ENCODE measurements around the gene L3MBTL2.

L3MBTL2 gene

GRCh38 chr22:41260871-41261270, 55.8 kb downstream of the L3MBTL2 start:
- Histone ChIP-seq H2AFZ (ENCODE audit: low read depth, low read length, severe bottlenecking) (no peak overlapping the region), H3K36me3 (ENCODE audit: low read length) (peaks cover 4% of the 10 kb centered on the region; the same call in 1 of the 2 replicates), H3K9ac (ENCODE audit: low read length) (no peak overlapping the region), H4K20me1 (ENCODE audit: low read depth, low read length) (no peaks in the 10 kb centered on the region), H3K4me3 (ENCODE audit: insufficient read depth, low read length, poor library complexity, severe bottlenecking) (no peak overlapping the region), H3K79me2 (ENCODE audit: insufficient read depth, low read length) (no peaks in the 10 kb centered on the region), H3K9me3 (ENCODE audit: insufficient read depth, low read length) (no peaks in the 10 kb centered on the region), H3K27ac (ENCODE audit: low read depth, low read length) (no peak overlapping the region), H3F3A (ENCODE audit: insufficient read depth) (no peaks in the 10 kb centered on the region), H3K9me2 (replicated peaks; ENCODE audit: insufficient read depth, low read length) (no peaks in the 10 kb centered on the region), H3K27me3 (ENCODE audit: low read length) (no peaks in the 10 kb centered on the region), H3K4me2 (ENCODE audit: low read depth, low read length, poor library complexity, severe bottlenecking) (no peak overlapping the region)
- TF ChIP-seq EZH2phosphoT487 (conservative IDR thresholded peaks at IDR 0.05; ENCODE audit: low read length), result no peak
- no peak for TF ChIP-seq CTCF (IDR thresholded peaks at IDR 0.05; ENCODE audit: insufficient read depth, low read length, poor library complexity, severe bottlenecking)

DNA sequence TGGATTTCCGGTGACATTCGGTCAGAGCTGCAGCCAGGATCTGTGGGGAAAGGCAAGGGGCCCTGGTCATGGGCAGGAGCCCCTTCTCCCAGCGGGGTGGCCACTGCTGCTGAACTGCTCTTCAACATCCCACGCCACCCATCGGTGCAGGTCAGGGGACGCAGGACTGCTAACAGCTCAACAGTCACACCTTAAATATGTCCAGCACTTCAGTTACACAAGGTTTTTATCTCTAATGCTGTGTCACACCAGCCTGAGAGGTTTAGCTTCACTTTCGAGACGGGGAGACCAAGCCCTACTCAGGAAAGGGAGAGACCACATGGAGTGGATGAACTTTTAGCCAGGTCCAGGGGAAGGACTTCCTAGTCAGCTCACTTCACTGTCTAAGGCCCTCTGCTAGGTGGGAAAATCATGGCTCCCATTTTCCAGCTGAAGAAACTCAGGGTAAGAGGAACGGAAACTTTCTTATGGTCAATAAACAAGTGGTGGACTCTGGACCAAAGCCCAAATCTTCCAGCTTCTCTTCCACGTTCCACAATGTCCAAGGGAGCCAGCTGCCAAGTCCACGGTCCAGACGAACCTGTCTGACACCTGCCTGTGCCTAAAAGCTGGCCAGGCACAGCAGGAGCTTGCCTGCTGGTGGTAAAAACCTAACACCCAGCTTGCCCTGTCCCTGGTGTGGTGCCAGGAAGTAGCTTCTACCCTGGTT, 56.6 kb downstream of the L3MBTL2 start:
- Histone ChIP-seq H4K20me1 (ENCODE audit: low read depth, low read length) (no peaks in the 10 kb centered on the region), H3K36me3 (ENCODE audit: low read length) (peaks cover 4% of the 10 kb centered on the region; the same call in 1 of the 2 replicates), H3K9ac (ENCODE audit: low read length) (no peak overlapping the region), H3K79me2 (ENCODE audit: insufficient read depth, low read length) (no peaks in the 10 kb centered on the region), H2AFZ (ENCODE audit: low read depth, low read length, severe bottlenecking) (no peak overlapping the region), H3K9me3 (ENCODE audit: insufficient read depth, low read length) (no peaks in the 10 kb centered on the region), H3K27ac (ENCODE audit: low read depth, low read length) (no peak overlapping the region), H3K27me3 (ENCODE audit: low read length) (no peaks in the 10 kb centered on the region), H3F3A (ENCODE audit: insufficient read depth) (no peaks in the 10 kb centered on the region), H3K4me2 (ENCODE audit: low read depth, low read length, poor library complexity, severe bottlenecking) (no peak overlapping the region), H3K4me3 (ENCODE audit: insufficient read depth, low read length, poor library complexity, severe bottlenecking) (no peak overlapping the region), H3K9me2 (replicated peaks; ENCODE audit: insufficient read depth, low read length) (no peaks in the 10 kb centered on the region)
- TF ChIP-seq EZH2phosphoT487 (conservative IDR thresholded peaks at IDR 0.05; ENCODE audit: low read length) (no peak), CTCF (IDR thresholded peaks at IDR 0.05; ENCODE audit: insufficient read depth, low read length, poor library complexity, severe bottlenecking) (no peak)

- H3K9me3 ChIP-seq (ENCODE audit: insufficient read depth, low read length), result no peaks in the 10 kb centered on the region
- no peak overlapping the region for H3K4me2 ChIP-seq (ENCODE audit: low read depth, low read length, poor library complexity, severe bottlenecking)
- H3K9me2 ChIP-seq (replicated peaks; ENCODE audit: insufficient read depth, low read length), result no peaks in the 10 kb centered on the region
- H3K36me3 ChIP-seq (ENCODE audit: low read length), result peaks cover under 1% of the 10 kb centered on the region; the same call in 1 of the 2 replicates
- no peaks in the 10 kb centered on the region for H3K79me2 ChIP-seq (ENCODE audit: insufficient read depth, low read length)
- H2AFZ ChIP-seq (ENCODE audit: low read depth, low read length, severe bottlenecking), result no peak overlapping the region
- no peaks in the 10 kb centered on the region for H3K27me3 ChIP-seq (ENCODE audit: low read length)
- H4K20me1 ChIP-seq (ENCODE audit: low read depth, low read length), result no peaks in the 10 kb centered on the region
- TF ChIP-seq EZH2phosphoT487 (conservative IDR thresholded peaks at IDR 0.05; ENCODE audit: low read length), result no peak
- TF ChIP-seq CTCF (IDR thresholded peaks at IDR 0.05; ENCODE audit: insufficient read depth, low read length, poor library complexity, severe bottlenecking), result no peak
- H3K27ac ChIP-seq (ENCODE audit: low read depth, low read length), result no peak overlapping the region
- H3K4me3 ChIP-seq (ENCODE audit: insufficient read depth, low read length, poor library complexity, severe bottlenecking), result no peak overlapping the region
- H3K9ac ChIP-seq (ENCODE audit: low read length), result no peak overlapping the region
- no peaks in the 10 kb centered on the region for H3F3A ChIP-seq (ENCODE audit: insufficient read depth)
These were observed 57.2 kb downstream of the L3MBTL2 start for GRCh38 chr22:41262250-41262765.
